ENCODE results near the gene GRB14. TPM values are rescaled to one million over a fixed set of nuclear protein-coding genes. Genes with fewer than 3 reads are reported as not detected.

Gene GRB14
- total RNA-seq, 1 experiment from 2014 or later: 6.3 TPM

- no peak overlapping the region for H2AFZ ChIP-seq (ENCODE audit: low read depth, low read length, poor library complexity, severe bottlenecking)
- H3K9me2 ChIP-seq (ENCODE audit: insufficient read depth): no peaks in the 10 kb centered on the region
- H3K4me2 ChIP-seq (ENCODE audit: low read length): peak overlapping the region; percentile 9; the same call in 1 of the 2 replicates
- ATAC-seq: no peak
- peaks cover 0 to 14% of the 10 kb centered on the region in 2 experiments; a peak in 3 of 4 replicates for H3K4me1 ChIP-seq (ENCODE audit: control insufficient read depth in 1 of 2, insufficient read depth in 2 of 2, low read length in 2 of 2)
- intact Hi-C loops (cut with micrococcal nuclease): no loop called here
- no peak for DNase-seq (ENCODE audit: low read depth, low spot score)
- ChIA-PET POLR2A (no interaction called here), RAD21 (ENCODE audit: low non-redundant PET in 1 of 2, low total read pairs in 2 of 2, uncharacterized antibody in 2 of 2, unreplicated experiment in 2 of 2) (no interaction called here), CTCF (no interaction called here)
- peak overlapping the region; percentile 38; the same call in 1 of the 2 replicates for H3K27ac ChIP-seq (ENCODE audit: low read depth, low read length)
- no TSS peak for BruUV-seq (replicated peaks)
- H3K27me3 ChIP-seq (ENCODE audit: insufficient read depth, low read length): no peaks in the 10 kb centered on the region
- no peaks in the 10 kb centered on the region for H3K9me3 ChIP-seq (ENCODE audit: control insufficient read depth in 1 of 2, insufficient read depth in 1 of 2, low read depth in 1 of 2, low read length in 2 of 2)
- H3K4me3 ChIP-seq (replicated peaks in 1 of 2; ENCODE audit: low read depth in 1 of 2, low read length in 2 of 2): no peak overlapping the region
- H3K36me3 ChIP-seq (ENCODE audit: control insufficient read depth in 1 of 2, insufficient read depth in 2 of 2, low read length in 2 of 2): no peaks in the 10 kb centered on the region
- H3K9ac ChIP-seq (ENCODE audit: low read length): no peak overlapping the region
- no peaks in the 10 kb centered on the region for H3K79me2 ChIP-seq (ENCODE audit: insufficient read depth, low read length)
- no peaks in the 10 kb centered on the region for H4K20me1 ChIP-seq (ENCODE audit: insufficient read depth)
- TF ChIP-seq ZNF274 (IDR thresholded peaks at IDR 0.05; ENCODE audit: low read depth, low read length) (no peak), EZH2 (IDR thresholded peaks at IDR 0.05) (no peak), POLR2A (IDR thresholded peaks at IDR 0.05; ENCODE audit: borderline replicate concordance, extremely low read depth, insufficient read depth, insufficient read length) (no peak), POLR2AphosphoS5 (IDR thresholded peaks at IDR 0.05; ENCODE audit: low read depth, low read length) (no peak), ZFX (IDR thresholded peaks at IDR 0.05) (no peak), SP1 (IDR thresholded peaks at IDR 0.05; ENCODE audit: low read depth) (no peak), EGR1 (IDR thresholded peaks at IDR 0.05; ENCODE audit: low read depth) (no peak), CEBPB (IDR thresholded peaks at IDR 0.05; ENCODE audit: low read depth) (no peak), YY1 (IDR thresholded peaks at IDR 0.05; ENCODE audit: extremely low read depth, insufficient replicate concordance, low read depth, low read length) (no peak), SRF (IDR thresholded peaks at IDR 0.05; ENCODE audit: low read depth) (no peak), RAD21 (IDR thresholded peaks at IDR 0.05; ENCODE audit: low read depth) (no peak), CBX3 (IDR thresholded peaks at IDR 0.05; ENCODE audit: low read depth) (no peak), FOSL1 (IDR thresholded peaks at IDR 0.05; ENCODE audit: low read depth) (no peak)
- TF ChIP-seq, protein P1, sequence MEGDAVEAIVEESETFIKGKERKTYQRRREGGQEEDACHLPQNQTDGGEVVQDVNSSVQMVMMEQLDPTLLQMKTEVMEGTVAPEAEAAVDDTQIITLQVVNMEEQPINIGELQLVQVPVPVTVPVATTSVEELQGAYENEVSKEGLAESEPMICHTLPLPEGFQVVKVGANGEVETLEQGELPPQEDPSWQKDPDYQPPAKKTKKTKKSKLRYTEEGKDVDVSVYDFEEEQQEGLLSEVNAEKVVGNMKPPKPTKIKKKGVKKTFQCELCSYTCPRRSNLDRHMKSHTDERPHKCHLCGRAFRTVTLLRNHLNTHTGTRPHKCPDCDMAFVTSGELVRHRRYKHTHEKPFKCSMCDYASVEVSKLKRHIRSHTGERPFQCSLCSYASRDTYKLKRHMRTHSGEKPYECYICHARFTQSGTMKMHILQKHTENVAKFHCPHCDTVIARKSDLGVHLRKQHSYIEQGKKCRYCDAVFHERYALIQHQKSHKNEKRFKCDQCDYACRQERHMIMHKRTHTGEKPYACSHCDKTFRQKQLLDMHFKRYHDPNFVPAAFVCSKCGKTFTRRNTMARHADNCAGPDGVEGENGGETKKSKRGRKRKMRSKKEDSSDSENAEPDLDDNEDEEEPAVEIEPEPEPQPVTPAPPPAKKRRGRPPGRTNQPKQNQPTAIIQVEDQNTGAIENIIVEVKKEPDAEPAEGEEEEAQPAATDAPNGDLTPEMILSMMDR (IDR thresholded peaks at IDR 0.05 in 2 of 3, conservative IDR thresholded peaks at IDR 0.05 in 1 of 3; ENCODE audit: borderline replicate concordance in 1 of 3, insufficient read depth in 1 of 3, low read depth in 2 of 3, low read length in 2 of 3): no peak
- TF ChIP-seq, protein P2, sequence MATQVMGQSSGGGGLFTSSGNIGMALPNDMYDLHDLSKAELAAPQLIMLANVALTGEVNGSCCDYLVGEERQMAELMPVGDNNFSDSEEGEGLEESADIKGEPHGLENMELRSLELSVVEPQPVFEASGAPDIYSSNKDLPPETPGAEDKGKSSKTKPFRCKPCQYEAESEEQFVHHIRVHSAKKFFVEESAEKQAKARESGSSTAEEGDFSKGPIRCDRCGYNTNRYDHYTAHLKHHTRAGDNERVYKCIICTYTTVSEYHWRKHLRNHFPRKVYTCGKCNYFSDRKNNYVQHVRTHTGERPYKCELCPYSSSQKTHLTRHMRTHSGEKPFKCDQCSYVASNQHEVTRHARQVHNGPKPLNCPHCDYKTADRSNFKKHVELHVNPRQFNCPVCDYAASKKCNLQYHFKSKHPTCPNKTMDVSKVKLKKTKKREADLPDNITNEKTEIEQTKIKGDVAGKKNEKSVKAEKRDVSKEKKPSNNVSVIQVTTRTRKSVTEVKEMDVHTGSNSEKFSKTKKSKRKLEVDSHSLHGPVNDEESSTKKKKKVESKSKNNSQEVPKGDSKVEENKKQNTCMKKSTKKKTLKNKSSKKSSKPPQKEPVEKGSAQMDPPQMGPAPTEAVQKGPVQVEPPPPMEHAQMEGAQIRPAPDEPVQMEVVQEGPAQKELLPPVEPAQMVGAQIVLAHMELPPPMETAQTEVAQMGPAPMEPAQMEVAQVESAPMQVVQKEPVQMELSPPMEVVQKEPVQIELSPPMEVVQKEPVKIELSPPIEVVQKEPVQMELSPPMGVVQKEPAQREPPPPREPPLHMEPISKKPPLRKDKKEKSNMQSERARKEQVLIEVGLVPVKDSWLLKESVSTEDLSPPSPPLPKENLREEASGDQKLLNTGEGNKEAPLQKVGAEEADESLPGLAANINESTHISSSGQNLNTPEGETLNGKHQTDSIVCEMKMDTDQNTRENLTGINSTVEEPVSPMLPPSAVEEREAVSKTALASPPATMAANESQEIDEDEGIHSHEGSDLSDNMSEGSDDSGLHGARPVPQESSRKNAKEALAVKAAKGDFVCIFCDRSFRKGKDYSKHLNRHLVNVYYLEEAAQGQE (IDR thresholded peaks at IDR 0.05; ENCODE audit: low read depth): no peak
- TF ChIP-seq, protein P3, sequence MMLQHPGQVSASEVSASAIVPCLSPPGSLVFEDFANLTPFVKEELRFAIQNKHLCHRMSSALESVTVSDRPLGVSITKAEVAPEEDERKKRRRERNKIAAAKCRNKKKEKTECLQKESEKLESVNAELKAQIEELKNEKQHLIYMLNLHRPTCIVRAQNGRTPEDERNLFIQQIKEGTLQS (IDR thresholded peaks at IDR 0.05): no peak
- TF ChIP-seq, protein P4, sequence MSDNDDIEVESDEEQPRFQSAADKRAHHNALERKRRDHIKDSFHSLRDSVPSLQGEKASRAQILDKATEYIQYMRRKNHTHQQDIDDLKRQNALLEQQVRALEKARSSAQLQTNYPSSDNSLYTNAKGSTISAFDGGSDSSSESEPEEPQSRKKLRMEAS (IDR thresholded peaks at IDR 0.05): no peak
These were observed 106.3 kb downstream of the GRB14 start for GRCh38 chr2:164515030-164515429.

Measured in HCT116 (cell line).